D721Med (cell line): ENCODE measurements around the gene STAT3.
A peak's percentile ranks its signal among the peaks of the same experiment; 100 is the strongest.
"Not testable (repeated sequence)": the region's sequence is repeated elsewhere in the genome, so short reads cannot be mapped to it uniquely, and the experiment has no call there.

Source experiments
- DNase-seq: peaks from one replicate; pipeline ENCODE4 v3.0.0; 2011; ENCODE audit warnings: low spot score; ENCODE audit not compliant: insufficient read length
- FAIRE-seq: peaks from 2 replicates; lab custom pipeline; 2011; peaks lifted over from hg19 to GRCh38; lab: Jason Lieb, UNC
- TF ChIP-seq, protein P1 (sequence below): IDR thresholded peaks from 2 replicates; pipeline ENCODE4 v1.5.1; 2012; ENCODE audit warnings: mild to moderate bottlenecking, control low read depth; ENCODE audit not compliant: insufficient read depth; ENCODE audit errors: missing control alignments

The STAT3 gene

GRCh38 chr17:42323268-42323773 lies 64.9 kb downstream of the STAT3 start:
- FAIRE-seq = no peak
- DNase-seq = no peak
- TF ChIP-seq, protein P1, sequence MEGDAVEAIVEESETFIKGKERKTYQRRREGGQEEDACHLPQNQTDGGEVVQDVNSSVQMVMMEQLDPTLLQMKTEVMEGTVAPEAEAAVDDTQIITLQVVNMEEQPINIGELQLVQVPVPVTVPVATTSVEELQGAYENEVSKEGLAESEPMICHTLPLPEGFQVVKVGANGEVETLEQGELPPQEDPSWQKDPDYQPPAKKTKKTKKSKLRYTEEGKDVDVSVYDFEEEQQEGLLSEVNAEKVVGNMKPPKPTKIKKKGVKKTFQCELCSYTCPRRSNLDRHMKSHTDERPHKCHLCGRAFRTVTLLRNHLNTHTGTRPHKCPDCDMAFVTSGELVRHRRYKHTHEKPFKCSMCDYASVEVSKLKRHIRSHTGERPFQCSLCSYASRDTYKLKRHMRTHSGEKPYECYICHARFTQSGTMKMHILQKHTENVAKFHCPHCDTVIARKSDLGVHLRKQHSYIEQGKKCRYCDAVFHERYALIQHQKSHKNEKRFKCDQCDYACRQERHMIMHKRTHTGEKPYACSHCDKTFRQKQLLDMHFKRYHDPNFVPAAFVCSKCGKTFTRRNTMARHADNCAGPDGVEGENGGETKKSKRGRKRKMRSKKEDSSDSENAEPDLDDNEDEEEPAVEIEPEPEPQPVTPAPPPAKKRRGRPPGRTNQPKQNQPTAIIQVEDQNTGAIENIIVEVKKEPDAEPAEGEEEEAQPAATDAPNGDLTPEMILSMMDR = no peak

GRCh38 chr17:42322382-42323267 lies 65.6 kb downstream of the STAT3 start:
- TF ChIP-seq, protein P1 = peak; percentile 100
- FAIRE-seq = peak; percentile 61
- peak; percentile 86 for DNase-seq

DNA sequence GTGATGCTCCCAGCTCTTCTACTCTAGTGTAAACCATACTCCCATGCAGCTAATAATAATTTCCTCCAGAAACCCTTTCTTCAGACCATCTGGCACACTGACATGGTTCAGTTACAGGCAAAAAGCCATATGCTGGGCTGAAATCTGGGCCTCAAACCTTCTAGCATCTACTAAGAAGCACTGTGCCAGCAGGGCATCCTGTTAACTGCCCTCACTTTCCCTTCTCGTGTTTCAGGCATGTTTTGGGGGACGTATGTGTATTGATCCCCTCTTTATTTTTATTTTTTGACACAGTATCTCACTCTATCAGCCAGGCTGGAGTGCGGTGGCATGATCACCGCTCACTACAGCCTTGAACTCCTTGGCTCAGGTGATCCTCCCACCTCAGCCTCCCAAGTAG lies 66.7 kb downstream of the STAT3 start:
- FAIRE-seq (no peak), DNase-seq (no peak)
- TF ChIP-seq, protein P1 = no peak

DNA sequence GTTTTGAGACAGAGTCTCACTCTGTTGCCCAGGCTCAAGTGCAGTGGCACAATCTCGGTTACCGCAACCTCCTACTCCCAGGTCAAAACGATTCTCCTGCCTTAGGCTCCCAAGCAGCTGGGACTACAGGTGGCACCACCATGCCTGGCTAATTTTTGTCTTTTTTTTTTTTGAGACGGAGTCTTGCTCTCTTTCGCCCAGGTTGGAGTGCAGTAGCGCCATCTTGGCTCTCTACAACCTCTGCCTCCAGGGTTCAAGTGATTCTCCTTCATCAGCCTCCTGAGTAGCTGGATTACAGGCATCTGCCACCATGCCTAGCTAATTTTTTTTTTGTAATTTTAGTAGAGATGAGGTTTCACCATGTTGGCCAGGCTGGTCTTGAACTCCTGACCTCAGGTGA lies 70.3 kb downstream of the STAT3 start:
- FAIRE-seq, DNase-seq: not testable (repeated sequence)

- FAIRE-seq (no peak), DNase-seq (no peak)
- TF ChIP-seq, protein P1 = no peak
Measured at GRCh38 chr17:42317266-42317845, 70.9 kb downstream of the STAT3 start.

DNA sequence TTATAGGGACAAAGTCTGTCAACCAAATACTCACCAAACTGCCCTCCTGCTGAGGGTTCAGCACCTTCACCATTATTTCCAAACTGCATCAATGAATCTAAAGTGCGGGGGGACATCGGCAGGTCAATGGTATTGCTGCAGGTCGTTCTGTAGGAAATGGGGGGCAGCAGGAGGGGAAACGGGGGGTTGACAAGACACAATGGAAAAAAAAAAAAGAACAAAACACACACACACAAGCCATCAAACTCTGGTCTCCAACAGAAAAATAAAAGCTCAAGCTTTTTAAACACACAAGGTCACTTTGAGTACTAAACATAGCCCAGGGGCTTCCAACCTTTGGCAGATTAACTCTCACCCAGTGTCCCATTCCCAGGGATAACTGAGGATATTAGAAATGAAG lies 71.5 kb downstream of the STAT3 start:
- FAIRE-seq (no peak), DNase-seq (no peak)
- TF ChIP-seq, protein P1 = no peak

- TF ChIP-seq, protein P1 = no peak
- FAIRE-seq = no peak
- DNase-seq = no peak
Measured at GRCh38 chr17:42315402-42316156, 72.7 kb downstream of the STAT3 start.
